NK-92 (cell line): Measurements from ENCODE around the gene PPIP5K1.
"Not testable (repeated sequence)": the region's sequence is repeated elsewhere in the genome, so short reads cannot be mapped to it uniquely, and the experiment has no call there.

ENCODE experiments used
- DNase-seq: peaks from one replicate; lab custom pipeline; 2025; ENCODE audit not compliant: unreplicated experiment; lab: John Stamatoyannopoulos, UW

Gene PPIP5K1

DNA sequence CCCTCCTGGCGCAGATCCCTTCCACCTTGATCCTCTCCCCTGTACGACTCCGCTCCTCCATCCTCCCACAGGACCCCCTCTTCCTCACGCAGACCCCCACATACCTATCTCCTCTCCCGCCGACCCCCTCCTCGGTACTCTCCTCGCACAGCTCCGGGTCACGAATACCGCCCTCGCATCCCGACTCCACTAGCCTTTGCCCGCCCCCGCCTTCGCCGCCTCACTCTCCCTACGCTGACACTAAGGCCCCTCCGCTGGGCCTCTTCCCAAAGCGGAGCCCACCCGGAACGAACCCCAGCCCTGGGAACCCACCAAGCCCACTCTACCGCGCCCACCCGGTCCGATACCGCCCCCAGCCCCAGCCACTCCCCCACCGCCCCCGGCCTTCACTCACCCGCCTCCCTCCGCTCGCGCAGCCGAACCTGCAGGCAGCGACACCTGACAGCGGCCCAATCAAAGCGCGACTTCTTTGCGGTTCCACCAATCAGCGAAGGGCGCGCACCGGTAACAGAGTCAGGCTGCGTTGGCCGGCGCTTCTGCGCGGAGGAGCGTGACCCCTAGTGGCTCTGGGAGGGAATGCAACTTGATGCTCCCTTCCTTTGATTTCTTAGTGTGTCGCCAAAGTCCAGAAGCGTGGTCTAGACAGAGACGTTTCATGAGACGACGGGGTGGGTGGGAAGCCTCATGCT lies at the start of gene PPIP5K1:
PPIP5K1 (minus strand) TSS at position 431 of the 689 bp plus-strand sequence. CDS start 5,704 bp downstream, outside the sequence.
- not testable (repeated sequence) for DNase-seq

- not testable (repeated sequence) for DNase-seq
Observed at GRCh38 chr15:43638464-43639204, 48.6 kb upstream of the PPIP5K1 start.

GRCh38 chr15:43626937-43627336 lies 36.9 kb upstream of the PPIP5K1 start:
- DNase-seq: not testable (repeated sequence)

GRCh38 chr15:43625106-43625505 lies 35.1 kb upstream of the PPIP5K1 start:
- DNase-seq: no peak

DNA sequence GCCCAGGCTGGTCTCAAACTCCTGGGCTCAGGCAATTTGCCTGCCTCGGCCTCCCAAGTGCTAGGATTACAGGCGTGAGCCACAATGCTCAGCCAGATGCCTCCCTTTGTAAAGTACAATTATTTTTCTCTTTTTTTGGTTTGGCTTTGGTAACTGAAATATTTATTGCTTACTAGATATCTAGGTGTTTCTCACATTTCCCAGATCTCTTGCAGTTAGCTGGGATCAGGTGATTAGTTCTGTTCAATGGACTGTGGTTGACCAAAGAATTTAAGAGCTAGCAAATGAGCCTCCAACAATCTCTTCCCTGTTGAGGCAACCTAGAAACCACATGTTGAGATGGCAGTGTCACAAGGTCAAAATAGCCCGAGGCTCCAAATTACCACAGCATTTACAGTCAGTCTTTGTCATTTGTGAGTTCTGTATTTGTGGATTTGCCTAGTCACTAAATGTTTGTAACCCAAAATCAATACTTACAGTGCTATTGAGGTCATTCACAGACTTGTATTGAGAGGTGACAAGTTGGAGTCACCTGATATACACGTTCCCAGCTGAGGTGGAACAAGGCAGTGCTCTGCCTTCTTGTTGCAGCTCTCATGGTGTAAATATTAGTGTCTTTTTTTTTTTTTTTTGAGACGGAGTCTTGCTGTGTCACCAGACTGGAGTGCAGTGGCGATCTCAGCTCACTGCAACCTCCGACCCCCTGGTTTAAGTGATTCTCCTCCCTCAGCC lies 32.2 kb upstream of the PPIP5K1 start:
- DNase-seq: not testable (repeated sequence)

DNA sequence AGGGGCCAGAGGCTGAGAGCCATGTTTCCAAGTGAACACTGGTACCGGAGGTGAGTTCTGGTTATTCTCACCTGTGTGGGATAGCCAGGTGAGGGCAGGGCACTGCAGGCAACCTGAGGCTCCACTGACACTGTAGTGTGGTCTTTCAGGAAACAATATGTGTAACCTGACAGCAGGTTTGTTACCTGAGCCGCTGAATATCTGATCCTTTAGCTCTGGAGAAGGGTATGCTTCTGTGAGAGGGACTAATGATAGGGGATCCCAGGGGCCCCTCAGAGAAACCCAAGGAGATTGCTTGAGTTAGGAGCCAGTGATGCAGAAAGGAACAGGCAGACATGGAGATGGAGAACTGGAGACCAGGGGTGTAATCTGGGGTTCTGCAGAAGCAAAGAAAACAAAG lies 28.7 kb upstream of the PPIP5K1 start, which contains the start of gene STRC:
STRC (minus strand) TSS at position 101 of the 400 bp plus-strand sequence; CDS start at position 23, 78 bp downstream.
- not testable (repeated sequence) for DNase-seq

- not testable (repeated sequence) for DNase-seq
Observed at GRCh38 chr15:43617750-43618149, 27.7 kb upstream of the PPIP5K1 start.

- DNase-seq: not testable (repeated sequence)
Observed at GRCh38 chr15:43602233-43602632, 12.2 kb upstream of the PPIP5K1 start.

GRCh38 chr15:43600200-43600599 lies 10.2 kb upstream of the PPIP5K1 start:
- not testable (repeated sequence) for DNase-seq

DNA sequence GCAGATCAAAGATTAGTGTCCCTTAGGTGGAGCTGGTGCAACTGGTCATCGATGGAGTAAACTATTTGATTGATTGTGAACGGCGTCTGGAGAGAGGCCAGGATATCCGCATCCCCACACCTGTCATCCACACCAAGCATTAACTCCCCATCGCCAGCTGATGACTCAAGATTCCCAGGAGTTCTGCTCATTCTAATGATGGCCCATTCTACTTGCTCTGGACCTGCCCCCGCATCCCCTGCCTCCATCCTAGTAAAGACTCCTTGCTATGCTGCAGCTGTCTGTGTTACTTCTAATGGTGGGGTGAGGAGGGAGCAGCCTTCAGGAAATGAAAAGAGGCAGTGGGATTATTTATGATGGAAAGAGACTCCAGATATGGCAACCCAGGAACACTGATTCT lies 9.1 kb upstream of the PPIP5K1 start:
- not testable (repeated sequence) for DNase-seq

- not testable (repeated sequence) for DNase-seq
Observed at GRCh38 chr15:43593328-43594190, 3.6 kb upstream of the PPIP5K1 start, which contains the start of gene CKMT1B. Gene CKMT1B (plus strand): TSS chr15:43594027. CDS start chr15:43594219, 192 bp downstream.

- not testable (repeated sequence) for DNase-seq
Observed at GRCh38 chr15:43592841-43593240, 2.8 kb upstream of the PPIP5K1 start.

DNA sequence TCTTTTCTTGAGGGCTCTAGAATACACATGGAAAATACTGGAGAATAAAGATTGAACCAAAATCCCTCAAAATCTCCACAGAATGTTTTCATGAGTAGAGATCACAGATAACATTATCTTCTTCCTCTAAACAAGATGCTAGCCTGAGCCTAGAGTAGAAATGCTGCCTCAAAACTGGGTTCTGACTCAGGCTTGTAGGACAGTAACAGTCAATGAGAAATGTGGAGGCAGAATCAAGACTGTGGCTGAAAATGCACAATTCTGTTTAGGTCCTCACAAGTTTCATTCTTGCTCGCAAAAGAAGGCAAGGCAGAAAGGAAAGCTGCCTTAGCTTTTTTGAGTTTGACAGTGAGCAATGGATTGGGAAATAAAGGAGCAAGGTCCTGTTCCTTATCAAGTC lies 15.4 kb downstream of the PPIP5K1 start:
- DNase-seq: not testable (repeated sequence)

DNA sequence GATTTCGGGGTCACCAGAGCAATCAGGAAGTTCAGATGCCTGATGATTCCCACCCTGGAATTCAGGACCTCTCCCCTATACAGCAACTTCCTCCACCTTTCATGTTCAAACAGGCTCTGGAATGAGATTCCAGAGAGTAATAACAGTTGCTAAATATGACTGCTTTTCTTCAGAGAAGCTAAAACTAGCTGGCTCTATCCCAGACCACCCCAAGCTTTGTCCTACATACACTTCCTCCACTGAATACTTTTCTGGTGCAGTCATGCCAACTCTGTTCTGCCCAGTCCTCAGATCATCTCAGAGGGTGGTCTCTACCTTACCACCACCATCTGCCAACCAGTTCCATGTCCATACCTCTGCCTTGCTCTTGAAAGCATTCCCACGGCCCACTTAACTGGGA lies 23.4 kb downstream of the PPIP5K1 start:
- DNase-seq: not testable (repeated sequence)

DNA sequence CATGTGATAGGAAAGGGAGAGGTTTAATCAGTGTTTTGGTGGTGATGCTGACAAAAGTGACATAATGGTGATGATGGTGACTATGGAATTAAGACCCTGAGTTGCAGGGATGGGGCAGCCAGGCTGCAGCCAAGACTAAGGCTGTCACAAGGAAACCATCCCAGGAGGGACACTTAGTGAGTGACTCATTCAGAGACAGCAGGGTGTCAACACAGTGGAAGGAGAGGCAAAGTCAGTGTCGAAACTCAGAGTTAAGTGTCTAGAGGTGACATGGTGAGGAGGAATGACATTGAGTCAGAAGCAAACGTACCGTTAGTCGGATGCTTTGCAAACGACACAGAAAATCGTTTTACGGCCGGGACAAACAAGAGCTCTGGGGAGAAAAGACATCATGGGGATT lies 26.2 kb downstream of the PPIP5K1 start:
- not testable (repeated sequence) for DNase-seq

- not testable (repeated sequence) for DNase-seq
Observed at GRCh38 chr15:43562753-43563152, 27.3 kb downstream of the PPIP5K1 start.

DNA sequence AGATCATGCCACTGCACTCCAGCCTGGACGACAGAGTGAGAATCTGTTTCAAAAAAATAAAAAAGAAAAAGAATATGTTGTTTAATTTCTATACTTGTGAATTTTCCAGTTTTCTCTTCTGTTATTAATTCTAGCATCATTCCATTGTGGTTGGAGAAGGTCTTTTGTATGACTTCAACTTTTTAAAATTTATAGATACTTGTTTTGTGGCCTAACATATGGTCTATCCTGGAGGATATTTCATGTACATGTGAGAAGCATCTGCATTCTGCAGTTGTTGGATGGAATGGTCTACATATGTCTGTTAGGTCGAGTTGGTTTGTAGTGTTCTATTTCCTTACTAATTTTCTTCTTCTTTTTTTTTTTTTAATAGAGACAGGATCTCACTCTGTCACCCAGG lies 37.0 kb downstream of the PPIP5K1 start:
- no peak for DNase-seq

DNA sequence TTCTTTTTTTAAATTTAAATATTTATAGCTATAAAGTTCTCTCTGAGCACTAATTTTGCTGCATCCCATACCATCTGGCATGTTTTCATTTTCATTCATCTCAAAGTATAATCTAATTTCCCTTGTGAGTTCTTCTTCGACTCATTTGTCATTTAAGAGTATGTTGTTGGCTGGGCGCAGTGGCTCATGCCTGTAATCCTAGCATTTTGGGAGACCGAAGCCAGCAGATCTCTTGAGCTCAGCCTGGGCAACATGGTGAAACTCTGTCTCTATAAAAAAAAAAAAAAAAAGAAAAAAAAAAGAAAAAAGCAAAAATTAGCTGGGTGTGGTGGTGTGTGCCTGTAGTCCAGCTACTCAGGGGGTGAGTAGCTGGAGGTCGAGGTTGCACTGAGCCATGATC lies 37.8 kb downstream of the PPIP5K1 start:
- DNase-seq: no peak

- no peak for DNase-seq
Observed at GRCh38 chr15:43550527-43551363, 39.3 kb downstream of the PPIP5K1 start.
